Measurements from ENCODE around the gene LRP1B.

Gene LRP1B

DNA sequence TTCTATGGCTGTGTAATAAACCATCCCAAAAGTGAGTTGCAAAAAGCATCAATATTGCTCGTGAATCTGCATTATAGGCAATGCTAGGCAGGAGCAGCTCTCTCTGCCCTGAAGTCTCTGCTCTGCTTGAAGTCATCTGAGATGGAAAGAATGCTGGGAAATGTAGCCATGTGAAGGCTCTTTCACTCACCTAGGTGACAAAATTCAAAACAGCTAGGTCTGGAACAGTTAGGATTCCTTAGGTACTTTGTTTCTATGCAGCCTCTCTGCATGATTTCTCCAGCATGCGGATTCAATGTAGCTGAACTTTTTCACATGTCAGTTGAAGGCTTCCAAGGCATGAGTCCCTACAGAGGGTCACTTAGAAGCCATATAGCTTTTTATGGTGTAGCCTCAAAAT is 1383.7 kb downstream of the LRP1B start:
- TF ChIP-seq JUND (IDR thresholded peaks at IDR 0.05; ENCODE audit: low read depth): no peak
- DNase-seq (ENCODE audit: low read depth in 1 of 2, low spot score in 1 of 2): no peak
- in situ Hi-C loops (cut with HindIII; ENCODE audit: low pct_unique_long_range_greater_than_20kb, low sequenced_read_pairs): no loop called here

DNA sequence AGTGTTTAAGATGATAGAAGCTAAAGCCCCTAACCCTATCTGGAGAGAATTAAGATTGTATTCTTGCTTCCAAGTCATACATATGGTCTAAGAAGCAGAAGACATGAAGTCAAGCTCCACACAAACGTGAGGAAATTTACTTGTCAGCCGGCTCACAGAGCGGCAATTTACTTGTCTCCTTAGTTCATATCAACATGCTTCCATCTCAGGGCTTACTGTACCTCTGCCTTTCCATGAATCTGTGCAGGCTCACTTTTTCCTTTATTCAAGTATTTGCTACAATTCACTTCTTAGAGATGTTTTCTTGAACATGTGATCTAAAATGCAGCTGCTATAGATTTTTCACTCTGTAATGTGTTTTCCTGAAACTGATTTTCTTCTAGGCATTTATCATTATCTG is 1386.4 kb downstream of the LRP1B start:
- in situ Hi-C loops (cut with HindIII; ENCODE audit: low pct_unique_long_range_greater_than_20kb, low sequenced_read_pairs): no loop called here
- no peak for TF ChIP-seq JUND (IDR thresholded peaks at IDR 0.05; ENCODE audit: low read depth)
- DNase-seq (ENCODE audit: low read depth in 1 of 2, low spot score in 1 of 2): no peak

DNA sequence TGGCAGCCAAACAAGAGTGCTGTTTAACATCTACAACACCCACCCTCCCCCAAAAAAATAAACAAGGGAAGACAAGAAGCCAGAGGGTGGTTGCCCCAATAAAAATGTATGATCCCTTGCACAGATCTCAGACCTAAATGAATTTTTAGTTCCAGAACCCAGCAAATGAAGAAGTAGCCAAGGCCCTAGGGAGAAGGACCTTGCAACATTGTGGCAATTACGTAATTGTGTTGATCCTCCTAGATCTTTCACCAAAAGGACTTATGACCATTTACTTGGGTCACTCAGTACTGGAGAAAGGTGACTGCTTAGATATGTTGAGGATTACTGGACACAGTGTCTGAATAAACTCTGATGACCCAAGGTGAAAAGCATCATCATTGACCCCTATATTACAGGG is 1393.8 kb downstream of the LRP1B start:
- in situ Hi-C loops (cut with HindIII; ENCODE audit: low pct_unique_long_range_greater_than_20kb, low sequenced_read_pairs): no loop called here
- no peak for TF ChIP-seq JUND (IDR thresholded peaks at IDR 0.05; ENCODE audit: low read depth)
- DNase-seq (ENCODE audit: low read depth in 1 of 2, low spot score in 1 of 2): no peak

DNA sequence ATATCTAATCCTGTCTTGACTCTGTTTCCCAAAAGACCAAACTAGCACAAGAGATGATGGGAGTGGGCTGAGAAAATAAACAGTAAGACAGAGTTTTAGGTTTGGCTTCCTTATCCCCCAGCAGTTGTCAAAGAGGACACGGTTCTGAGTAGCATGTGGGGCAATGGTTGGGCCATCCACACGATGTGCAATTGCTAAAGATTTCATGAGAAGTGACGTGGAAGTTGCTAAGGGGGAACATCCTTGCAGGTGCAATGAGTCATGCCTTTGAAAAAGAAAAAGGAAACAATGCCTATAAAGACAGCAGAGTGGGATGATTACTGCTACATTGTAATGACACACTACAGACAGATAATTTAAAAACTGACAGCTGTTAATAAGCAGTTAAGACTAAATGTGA is 1395.8 kb downstream of the LRP1B start:
- in situ Hi-C loops (cut with HindIII; ENCODE audit: low pct_unique_long_range_greater_than_20kb, low sequenced_read_pairs): no loop called here
- DNase-seq (ENCODE audit: low read depth in 1 of 2, low spot score in 1 of 2): no peak
- no peak for TF ChIP-seq JUND (IDR thresholded peaks at IDR 0.05; ENCODE audit: low read depth)

DNA sequence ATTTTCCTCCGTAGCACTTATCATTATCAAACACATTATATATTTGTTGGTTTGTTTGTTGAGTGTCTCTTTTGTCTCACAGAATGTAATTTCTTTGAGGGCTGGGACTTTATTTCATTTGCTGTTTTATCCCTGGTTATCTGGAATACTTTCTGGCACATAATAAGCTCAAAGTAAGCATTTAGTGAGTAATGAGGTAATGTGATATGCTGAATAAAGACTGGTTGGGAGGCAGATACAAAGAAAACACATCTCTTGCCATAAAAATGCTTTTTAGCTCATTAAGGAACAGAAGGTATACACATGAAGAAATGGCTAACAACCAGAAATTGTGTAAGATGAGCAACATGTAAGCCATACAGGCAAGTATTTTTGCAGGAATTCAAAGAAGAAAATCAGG is 1411.8 kb downstream of the LRP1B start:
- DNase-seq (ENCODE audit: low read depth in 1 of 2, low spot score in 1 of 2): no peak
- in situ Hi-C loops (cut with HindIII; ENCODE audit: low pct_unique_long_range_greater_than_20kb, low sequenced_read_pairs): no loop called here

DNA sequence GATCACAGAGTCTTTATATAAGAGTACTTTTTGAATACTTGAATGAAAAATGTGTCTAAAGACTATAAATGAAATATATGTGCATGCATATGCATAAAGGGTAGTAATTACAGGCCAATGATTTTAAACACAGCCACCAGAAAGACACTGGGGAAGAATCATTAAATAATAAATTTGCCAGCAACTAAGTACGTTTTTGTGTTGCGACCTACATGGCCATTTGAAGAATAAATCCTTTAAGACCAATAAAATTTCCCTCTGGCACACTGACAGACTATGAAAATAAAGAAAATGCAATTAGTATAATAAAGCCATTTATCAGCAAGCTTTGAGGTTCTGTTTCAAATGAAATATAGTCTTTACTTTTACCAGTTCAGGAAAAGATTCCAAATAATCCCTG is 1413.3 kb downstream of the LRP1B start:
- no peak for TF ChIP-seq JUND (IDR thresholded peaks at IDR 0.05; ENCODE audit: low read depth)
- in situ Hi-C loops (cut with HindIII; ENCODE audit: low pct_unique_long_range_greater_than_20kb, low sequenced_read_pairs): no loop called here
- no peak for DNase-seq (ENCODE audit: low read depth in 1 of 2, low spot score in 1 of 2)

More for the DNA sequence above, 1411.8 kb downstream of the LRP1B start:
- no peak for TF ChIP-seq JUND (IDR thresholded peaks at IDR 0.05; ENCODE audit: low read depth)

DNA sequence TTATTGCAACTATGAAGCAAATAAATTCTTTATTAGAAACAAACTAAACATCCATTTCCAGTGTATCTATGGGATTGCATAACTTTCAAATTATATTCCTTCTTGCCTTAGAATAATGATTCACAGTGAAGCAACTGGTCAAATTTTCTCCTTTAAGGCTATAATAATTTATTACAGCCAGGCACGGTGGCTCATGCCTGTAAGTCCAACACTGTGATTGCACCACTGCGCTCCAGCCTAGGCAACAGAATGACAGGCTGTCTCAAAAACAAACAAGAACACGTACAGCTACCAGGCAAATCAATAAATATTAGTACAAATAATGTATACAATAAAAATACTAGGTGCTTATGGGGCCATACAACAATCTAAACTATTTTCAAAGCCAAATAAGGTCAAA is 1416.2 kb downstream of the LRP1B start:
- DNase-seq (ENCODE audit: low read depth in 1 of 2, low spot score in 1 of 2): no peak
- in situ Hi-C loops (cut with HindIII; ENCODE audit: low pct_unique_long_range_greater_than_20kb, low sequenced_read_pairs): no loop called here
- TF ChIP-seq JUND (IDR thresholded peaks at IDR 0.05; ENCODE audit: low read depth): no peak

DNA sequence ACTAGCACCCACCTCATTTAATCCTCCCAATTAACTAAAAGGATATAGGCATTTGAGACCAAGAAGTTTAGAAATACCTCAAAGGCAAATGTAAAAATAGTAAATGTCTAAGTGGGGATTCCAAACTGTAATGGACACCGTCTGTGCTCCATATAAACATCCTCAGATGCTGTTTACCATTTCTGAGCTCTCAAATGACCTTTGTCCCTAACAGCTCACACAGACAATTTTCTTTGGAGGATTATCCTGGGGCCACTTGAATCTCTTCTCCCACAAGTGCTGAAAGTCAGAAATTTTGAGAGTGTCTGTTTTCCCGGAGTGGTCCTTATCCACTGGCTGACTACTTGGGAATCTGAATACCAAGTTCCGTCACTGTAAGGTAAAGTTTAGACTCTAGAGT is 1418.9 kb downstream of the LRP1B start:
- no peak for TF ChIP-seq JUND (IDR thresholded peaks at IDR 0.05; ENCODE audit: low read depth)
- in situ Hi-C loops (cut with HindIII; ENCODE audit: low pct_unique_long_range_greater_than_20kb, low sequenced_read_pairs): no loop called here
- no peak for DNase-seq (ENCODE audit: low read depth in 1 of 2, low spot score in 1 of 2)

DNA sequence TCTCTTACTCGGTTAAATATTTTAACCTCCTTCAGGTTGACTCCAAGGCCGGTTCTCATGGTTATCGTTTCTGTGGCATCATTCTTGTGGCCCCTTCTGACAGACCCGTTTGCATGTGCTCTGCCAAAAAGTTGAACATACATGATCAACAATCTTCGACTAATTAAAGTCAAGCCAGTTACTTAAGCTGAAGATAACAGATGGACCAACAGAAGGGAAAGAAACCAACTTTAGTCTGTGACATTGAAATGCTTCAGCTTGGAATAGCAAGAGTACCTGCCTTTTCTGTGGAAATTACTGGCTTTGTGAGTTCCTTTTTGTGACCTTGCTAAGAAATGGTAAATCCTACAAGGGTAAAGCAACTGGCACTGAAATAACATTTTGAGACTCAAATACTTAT is 1429.1 kb downstream of the LRP1B start:
- in situ Hi-C loops (cut with HindIII; ENCODE audit: low pct_unique_long_range_greater_than_20kb, low sequenced_read_pairs): no loop called here
- no peak for TF ChIP-seq JUND (IDR thresholded peaks at IDR 0.05; ENCODE audit: low read depth)
- DNase-seq (ENCODE audit: low read depth in 1 of 2, low spot score in 1 of 2): no peak

DNA sequence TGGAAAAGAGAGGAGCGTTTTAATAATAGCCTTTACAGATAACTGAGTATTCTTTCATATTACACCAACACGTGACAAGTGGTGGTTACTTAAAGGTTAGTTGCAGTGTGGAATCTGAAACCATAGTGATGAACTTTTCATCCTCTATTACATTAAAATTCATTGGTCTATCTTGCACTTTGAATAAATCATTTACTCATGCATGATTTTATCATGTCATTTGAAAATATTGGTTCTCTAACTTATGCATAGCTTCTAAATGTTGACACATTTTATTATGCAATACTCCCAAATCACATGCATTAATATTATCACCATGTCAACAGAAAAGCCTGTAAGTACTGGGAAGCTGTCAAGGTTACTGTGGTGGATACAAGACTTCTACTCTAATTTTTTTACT is 1432.2 kb downstream of the LRP1B start:
- no peak for TF ChIP-seq JUND (IDR thresholded peaks at IDR 0.05; ENCODE audit: low read depth)

DNA sequence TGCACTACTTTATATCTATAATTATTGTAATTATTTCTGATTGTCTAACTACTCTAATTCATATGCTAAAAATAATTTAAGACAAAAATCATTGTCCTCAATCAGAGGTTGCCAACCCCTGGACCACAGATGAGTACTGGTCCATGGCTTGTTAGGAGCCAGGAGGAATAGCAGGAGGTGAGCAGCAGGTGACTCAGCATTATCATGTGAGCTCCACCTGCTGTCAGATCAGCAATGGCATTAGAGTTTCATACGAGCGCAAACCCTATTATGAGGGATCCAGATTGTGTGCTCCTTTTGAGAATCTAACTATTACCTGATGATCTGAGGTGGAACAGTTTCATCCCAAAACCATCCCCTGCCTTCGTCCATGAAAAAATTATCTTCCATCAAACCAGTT is 1434.4 kb downstream of the LRP1B start:
- in situ Hi-C loops (cut with HindIII; ENCODE audit: low pct_unique_long_range_greater_than_20kb, low sequenced_read_pairs): no loop called here
- DNase-seq (ENCODE audit: low read depth in 1 of 2, low spot score in 1 of 2): peak in 1 of 2 experiments; percentile 46
- TF ChIP-seq JUND (IDR thresholded peaks at IDR 0.05; ENCODE audit: low read depth): no peak

More for the DNA sequence above, 1432.2 kb downstream of the LRP1B start:
- in situ Hi-C loops (cut with HindIII; ENCODE audit: low pct_unique_long_range_greater_than_20kb, low sequenced_read_pairs): no loop called here
- no peak for DNase-seq (ENCODE audit: low read depth in 1 of 2, low spot score in 1 of 2)

DNA sequence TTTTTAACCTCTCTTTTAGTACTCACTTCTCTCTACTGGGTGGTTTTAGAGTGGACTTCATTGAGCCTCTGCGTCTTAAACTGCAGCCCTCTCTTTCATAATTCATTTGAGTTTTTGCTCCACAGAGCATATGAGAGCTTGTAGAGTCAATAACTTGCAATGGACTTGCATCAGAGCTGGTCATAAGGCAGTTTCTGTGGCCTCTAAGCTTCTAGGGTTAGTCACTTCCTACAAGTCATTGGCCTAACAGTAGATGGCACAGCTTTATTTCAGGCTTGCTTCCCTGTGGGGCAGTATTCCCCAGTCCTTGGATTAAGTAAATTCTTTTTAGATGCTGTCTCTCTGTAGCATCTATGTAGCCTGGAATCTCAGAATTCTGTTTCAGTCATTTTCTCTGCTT is 1435.7 kb downstream of the LRP1B start:
- TF ChIP-seq JUND (IDR thresholded peaks at IDR 0.05; ENCODE audit: low read depth): no peak
- DNase-seq (ENCODE audit: low read depth in 1 of 2, low spot score in 1 of 2): peak in 1 of 2 experiments; percentile 36
- in situ Hi-C loops (cut with HindIII; ENCODE audit: low pct_unique_long_range_greater_than_20kb, low sequenced_read_pairs): no loop called here

DNA sequence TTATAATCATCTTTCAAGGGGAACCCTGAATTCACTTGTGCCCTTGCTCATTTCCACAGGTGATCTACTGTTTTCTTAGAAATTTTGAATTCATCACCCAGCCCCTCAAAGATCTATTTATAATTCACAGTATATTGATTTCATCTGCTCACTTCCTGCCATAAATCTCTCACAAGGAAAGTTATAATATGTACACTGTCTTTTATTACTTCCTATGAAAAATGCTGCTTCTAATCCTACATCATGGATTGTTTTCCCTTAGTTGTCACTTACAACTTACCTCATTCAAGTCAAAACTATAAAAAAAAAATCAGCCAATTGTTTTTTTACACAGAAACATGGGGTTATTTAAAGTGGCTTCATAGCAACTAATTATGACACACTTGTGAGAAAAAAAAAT is 1443.0 kb downstream of the LRP1B start:
- TF ChIP-seq JUND (IDR thresholded peaks at IDR 0.05; ENCODE audit: low read depth): no peak
- no peak for DNase-seq (ENCODE audit: low read depth in 1 of 2, low spot score in 1 of 2)
- in situ Hi-C loops (cut with HindIII; ENCODE audit: low pct_unique_long_range_greater_than_20kb, low sequenced_read_pairs): no loop called here

DNA sequence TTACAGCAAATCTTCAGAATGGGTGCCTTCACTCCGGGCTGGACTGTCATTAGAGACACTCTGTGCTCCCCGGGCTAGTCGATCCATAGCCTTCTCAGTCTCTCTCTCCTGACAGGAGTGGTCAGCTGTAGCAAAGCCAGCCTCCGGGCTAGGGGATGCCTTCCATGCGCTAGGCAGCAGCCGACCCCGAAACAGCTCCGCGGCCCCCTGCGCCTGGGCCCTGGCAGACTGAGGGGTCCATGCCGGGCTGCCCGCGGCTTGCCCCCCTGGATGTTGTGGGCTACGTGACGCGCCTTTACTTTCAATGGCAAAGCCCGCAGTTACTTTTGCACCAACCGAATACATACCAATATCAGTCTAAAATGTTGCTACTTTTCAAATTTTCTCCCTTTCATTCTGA is 1447.2 kb downstream of the LRP1B start:
- DNase-seq (ENCODE audit: low read depth in 1 of 2, low spot score in 1 of 2): no peak
- TF ChIP-seq JUND (IDR thresholded peaks at IDR 0.05; ENCODE audit: low read depth): no peak
- in situ Hi-C loops (cut with HindIII; ENCODE audit: low pct_unique_long_range_greater_than_20kb, low sequenced_read_pairs): no loop called here

Data from T47D (cell line).